K562 (cell line): ENCODE data around the gene MED13L. TPM values are rescaled to one million over a fixed set of nuclear protein-coding genes. Genes with fewer than 3 reads are reported as not detected.

Source experiments
- ATAC-seq: fragments of 200-7000 bp; cut with Tn5 transposase; 3 replicates; pipeline ENCODE4 v1.9.1; 2020; ENCODE audit warnings: moderate library complexity
- BruUV-seq: library from RNA; stranded (reverse); fragments of 400-500 nt; replicated peaks from 2 replicates; lab custom pipeline; 2021; lab: Mats Ljungman, UMichigan
- CTCF ChIA-PET: fragments of 300-600 bp; formaldehyde crosslinking; extraction: SDS; loops from one replicate; lab custom pipeline; 2021; ENCODE audit warnings: low intra/inter-chr PET ratio; lab: Yijun Ruan, JAX
- POLR2A ChIA-PET: fragments of 300-600, 350-650 bp; sonication (Branson Sonifier 250); formaldehyde crosslinking; extraction: SDS; loops from one replicate; lab custom pipeline; 2021; ENCODE audit warnings: antibody characterized with exemption, inconsistent platforms; lab: Yijun Ruan, JAX
- DNase-seq, 4 experiments: peaks; one replicate each; pipeline versions ENCODE4 v3.0.0 to v3.0.0-alpha.2; 2011 to 2018; ENCODE audit warnings: low spot score in 3 of 4, mixed read lengths in 3 of 4; ENCODE audit errors: extremely low read depth in 1 of 4
- FAIRE-seq: peaks from 2 replicates; lab custom pipeline; 2011; peaks lifted over from hg19 to GRCh38; lab: Jason Lieb, UNC
- H2AFZ ChIP-seq: 2 replicates; pipeline ENCODE4 v1.6.0; 2011; ENCODE audit warnings: low read depth, low read length, control low read depth, inconsistent platforms
- H3K27ac ChIP-seq: fragments of 200-600 bp; 3 replicates; pipeline ENCODE4 v1.8.0; 2011; ENCODE audit warnings: low read depth, mild to moderate bottlenecking, control low read depth, inconsistent platforms, low read length, moderate library complexity, mixed read lengths; ENCODE audit errors: extremely low read depth
- H3K27me3 ChIP-seq, 2 experiments: fragments of 300-600 bp in 1 of 2; 2 replicates in 1 of 2; 3 replicates in 1 of 2; pipeline versions ENCODE4 v1.6.0 to v1.8.0; 2011; ENCODE audit warnings: inconsistent platforms in 2 of 2, low read length in 2 of 2, mild to moderate bottlenecking in 1 of 2, mixed read lengths in 1 of 2, moderate library complexity in 1 of 2; ENCODE audit not compliant: control insufficient read depth in 2 of 2, insufficient read depth in 2 of 2
- H3K36me3 ChIP-seq: fragments of 300-600 bp; 3 replicates; pipeline ENCODE4 v1.8.0; 2011; ENCODE audit warnings: mild to moderate bottlenecking, low read length, inconsistent platforms; ENCODE audit not compliant: control insufficient read depth, insufficient read depth
- H3K4me1 ChIP-seq, 2 experiments: fragments of 200-600 bp in 1 of 2; replicated peaks in 1 of 2; 2 replicates in 1 of 2; 3 replicates in 1 of 2; pipeline versions ENCODE4 v1.5.1 to v1.8.0; 2011; ENCODE audit warnings: inconsistent platforms in 2 of 2, low read length in 2 of 2, mild to moderate bottlenecking in 1 of 2, mixed read lengths in 1 of 2, moderate library complexity in 1 of 2; ENCODE audit not compliant: control insufficient read depth in 2 of 2, insufficient read depth in 2 of 2
- H3K4me2 ChIP-seq: 2 replicates; pipeline ENCODE4 v1.6.1; 2011; ENCODE audit warnings: low read length, control low read depth, inconsistent platforms, mixed read lengths; ENCODE audit not compliant: insufficient read depth
- H3K4me3 ChIP-seq: fragments of 200-600 bp; sonication (generic), shearing (Covaris generic); 2 replicates; pipeline ENCODE4 v1.5.1; 2016; ENCODE audit warnings: control low read depth, inconsistent platforms
- H3K79me2 ChIP-seq: fragments of 200-600 bp; 3 replicates; pipeline ENCODE4 v1.8.0; 2011; ENCODE audit warnings: low read length, inconsistent platforms; ENCODE audit not compliant: control insufficient read depth, insufficient read depth
- H3K9ac ChIP-seq, 2 experiments: 2 replicates each; pipeline versions ENCODE4 v1.6.0 to v1.6.1; 2011; ENCODE audit warnings: low read depth in 2 of 2, low read length in 2 of 2, control low read depth in 1 of 2, inconsistent platforms in 1 of 2, mild to moderate bottlenecking in 1 of 2, mixed read lengths in 1 of 2; ENCODE audit not compliant: insufficient read depth in 1 of 2
- H3K9me1 ChIP-seq: one replicate; pipeline ENCODE4 v1.6.0; 2011; ENCODE audit warnings: inconsistent platforms, mild to moderate bottlenecking, low read length, moderate library complexity; ENCODE audit not compliant: control insufficient read depth, insufficient read depth
- H3K9me3 ChIP-seq: replicated peaks from 2 replicates; pipeline ENCODE4 v1.5.1; 2011; ENCODE audit warnings: low read depth, low read length, inconsistent platforms; ENCODE audit not compliant: control insufficient read depth, insufficient read depth
- H4K20me1 ChIP-seq: replicated peaks from 2 replicates; pipeline ENCODE4 v1.6.1; 2011; ENCODE audit warnings: low read length, inconsistent platforms, mixed read lengths; ENCODE audit not compliant: control insufficient read depth, insufficient read depth
- E2F8 ChIP-seq: fragments of 450-650 bp; IDR thresholded peaks from 2 replicates; pipeline ENCODE4 v1.7.1; 2018; ENCODE audit warnings: mild to moderate bottlenecking, low read depth; ENCODE audit not compliant: partially characterized antibody
- FOSL1 ChIP-seq: fragments of 200-800 bp; sonication (Bioruptor generic); conservative IDR thresholded peaks from 2 replicates; pipeline ENCODE4 v1.6.1; 2016; ENCODE audit warnings: missing genetic modification characterization, missing compliant biosample characterization
- HLTF ChIP-seq: fragments of 450-650 bp; IDR thresholded peaks from 2 replicates; pipeline ENCODE4 v1.6.1; 2016
- NR4A1 ChIP-seq, 2 experiments: fragments of 250-450 bp in 1 of 2; fragments of 450-650 bp in 1 of 2; sonication (Bioruptor Pico) in 1 of 2; IDR thresholded peaks; 2 replicates each; pipeline versions ENCODE4 v1.4.0 to v1.6.1; 2016 to 2020; ENCODE audit warnings: mild to moderate bottlenecking in 2 of 2, missing compliant biosample characterization in 1 of 2, missing genetic modification characterization in 1 of 2, moderate library complexity in 1 of 2
- RBM15 ChIP-seq: fragments of 200-400 bp; formaldehyde crosslinking; IDR thresholded peaks from 2 replicates; pipeline ENCODE4 v1.6.1; 2018; ENCODE audit warnings: mild to moderate bottlenecking, low read length, moderate library complexity; ENCODE audit not compliant: insufficient read depth
- SMAD1 ChIP-seq: fragments of 150-350 bp; IDR thresholded peaks from 2 replicates; pipeline ENCODE4 v1.6.1; 2014; ENCODE audit warnings: low read length, low read depth; ENCODE audit not compliant: partially characterized antibody
- SMARCA5 ChIP-seq: fragments of 450-650 bp; IDR thresholded peaks from 2 replicates; pipeline ENCODE4 v1.6.1; 2016
- THRAP3 ChIP-seq: fragments of 450-650 bp; IDR thresholded peaks from 2 replicates; pipeline ENCODE4 v1.6.1; 2016; ENCODE audit warnings: mild to moderate bottlenecking, inconsistent platforms, borderline replicate concordance
- ZNF197 ChIP-seq: fragments of 200-800 bp; sonication (Bioruptor generic); IDR thresholded peaks from 2 replicates; pipeline ENCODE4 v1.6.1; 2016; ENCODE audit warnings: low read depth, missing genetic modification characterization, missing compliant biosample characterization
- ZNF77 ChIP-seq: fragments of 250-450 bp; sonication (Bioruptor Pico); IDR thresholded peaks from 2 replicates; pipeline ENCODE4 v1.5.0; 2020
- WGBS: fragments of 100-300 bp; shearing (Covaris generic); methylation state at CpG from one replicate; pipeline ENCODE4 v1.1.6; 2016; ENCODE audit warnings: low coverage, mixed read lengths; ENCODE audit not compliant: insufficient coverage; ENCODE audit errors: missing lambda C conversion rate; 5-methylcytosine and 5-hydroxymethylcytosine counted together
- in situ Hi-C: fragments of 300-500 bp; cut with MboI; formaldehyde crosslinking; loops from 4 replicates; pipeline ENCODE4 v1.15.0; 2018; ENCODE audit warnings: inconsistent platforms, mixed read lengths
- intact Hi-C: fragments of 100-400 bp; cut with micrococcal nuclease; formaldehyde crosslinking; loops from 2 replicates; pipeline ENCODE4 v1.14.2; 2022
- polyA plus RNA-seq, 8 experiments: library from polyadenylated mRNA; depleted of rRNA in 4 of 8; stranded (reverse) in 5 of 8; unstranded in 3 of 8; fragments of >200 nt; fragmentation: Nextera tagmentation in 2 of 8; fragmentation: Illumina TruSeq in 1 of 8; extraction: Ambion mirVana in 2 of 8; extraction: Trizol in 1 of 8; gene quantifications; 2 replicates each; pipeline versions ENCODE4 v1.2.1 to v1.2.3, GENCODE V29; 2011 to 2014; ENCODE audit warnings: inconsistent platforms in 1 of 8, missing spikeins in 1 of 8
- total RNA-seq, 7 experiments: library from RNA; depleted of rRNA in 6 of 7; stranded (reverse); fragments of >200 nt in 6 of 7; fragmentation: Illumina TruSeq in 2 of 7; extraction: Trizol in 2 of 7; gene quantifications; 2 replicates each; pipeline versions ENCODE4 v1.2.1 to v1.2.3, GENCODE V29; 2011 to 2021; ENCODE audit warnings: low replicate concordance in 1 of 7
- TF ChIP-seq, protein P1 (sequence below), 2 experiments: fragments of 450-650 bp in 1 of 2; sonication (generic) in 1 of 2; formaldehyde crosslinking in 1 of 2; IDR thresholded peaks; 2 replicates each; pipeline versions ENCODE4 v1.7.1 to v1.9.0; 2016 to 2022; ENCODE audit warnings: inconsistent platforms in 1 of 2, mild to moderate bottlenecking in 1 of 2, missing genetic modification reagents in 1 of 2

The MED13L gene
- total and polyA plus RNA-seq, 9 of the 15 experiments (the other 6 are each of a cell fraction or from before 2014, with no cell fraction given) = 13.4 to 90.3 (median 36.9) TPM

DNA sequence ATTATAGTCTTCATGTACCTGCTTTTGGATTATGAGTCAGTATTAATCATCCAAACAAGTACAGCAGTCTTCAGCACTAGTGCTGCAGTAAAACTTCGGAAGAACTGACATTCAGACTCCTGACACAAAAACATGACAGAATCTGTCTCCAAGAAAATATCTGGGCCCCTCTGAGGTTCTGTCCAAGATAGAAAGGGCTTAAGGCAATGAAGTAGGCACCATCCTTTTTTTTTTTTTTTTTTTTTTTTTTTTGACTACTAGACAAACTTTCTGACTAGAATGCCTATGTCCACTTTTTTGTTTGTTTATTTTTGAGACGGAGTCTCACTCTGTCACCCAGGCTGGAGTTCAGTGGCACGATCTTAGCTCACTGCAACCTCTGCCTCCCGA, 112.5 kb downstream of the MED13L start:
- no peak for FAIRE-seq
- peak overlapping the region; percentile 62 for H3K4me2 ChIP-seq
- 25% methylated on average over 4 of the region's 4 CpGs for WGBS
- in situ Hi-C loops = no loop called here
- ChIA-PET POLR2A (interaction anchor here (1.2 to 3.0 kb wide), 5 partner anchors 11 to 111 kb away, joined by 3 to 15 read pairs (median 4); no protein-coding TSS in a partner anchor), CTCF (no interaction called here)
- no peak overlapping the region for H3K4me3 ChIP-seq
- H4K20me1 ChIP-seq = peaks cover 9% of the 10 kb centered on the region; the same call in 1 of the 2 replicates
- peak overlapping the region; percentile 60 for H3K27ac ChIP-seq
- peaks cover 100% of the 10 kb centered on the region for H3K79me2 ChIP-seq
- H3K9me1 ChIP-seq = no peaks in the 10 kb centered on the region
- no TSS peak for BruUV-seq
- H3K27me3 ChIP-seq = no peaks in the 10 kb centered on the region
- intact Hi-C loops = no loop called here
- H3K36me3 ChIP-seq = no peaks in the 10 kb centered on the region
- H3K9ac ChIP-seq = peak overlapping the region in 1 of 2 experiments; percentile 37; a peak in 1 of 4 replicates
- H3K9me3 ChIP-seq = no peaks in the 10 kb centered on the region
- no peak overlapping the region for H2AFZ ChIP-seq
- peaks cover 15 to 44% of the 10 kb centered on the region in 2 experiments for H3K4me1 ChIP-seq
- no peak for DNase-seq
- peak; percentile 42 for ATAC-seq
- TF ChIP-seq ZNF77 (CRISPR knock-in tag) (no peak), E2F8 (no peak), HLTF (no peak), SMARCA5 (no peak), ZNF197 (CRISPR knock-in tag) (no peak), THRAP3 (no peak), RBM15 (no peak), NR4A1 (CRISPR knock-in tag; IDR thresholded peaks at IDR 0.05) (no peak), NR4A1 (tag; IDR thresholded peaks at IDR 0.05) (no peak), SMAD1 (no peak), FOSL1 (peak; percentile 78)
- TF ChIP-seq, protein P1, sequence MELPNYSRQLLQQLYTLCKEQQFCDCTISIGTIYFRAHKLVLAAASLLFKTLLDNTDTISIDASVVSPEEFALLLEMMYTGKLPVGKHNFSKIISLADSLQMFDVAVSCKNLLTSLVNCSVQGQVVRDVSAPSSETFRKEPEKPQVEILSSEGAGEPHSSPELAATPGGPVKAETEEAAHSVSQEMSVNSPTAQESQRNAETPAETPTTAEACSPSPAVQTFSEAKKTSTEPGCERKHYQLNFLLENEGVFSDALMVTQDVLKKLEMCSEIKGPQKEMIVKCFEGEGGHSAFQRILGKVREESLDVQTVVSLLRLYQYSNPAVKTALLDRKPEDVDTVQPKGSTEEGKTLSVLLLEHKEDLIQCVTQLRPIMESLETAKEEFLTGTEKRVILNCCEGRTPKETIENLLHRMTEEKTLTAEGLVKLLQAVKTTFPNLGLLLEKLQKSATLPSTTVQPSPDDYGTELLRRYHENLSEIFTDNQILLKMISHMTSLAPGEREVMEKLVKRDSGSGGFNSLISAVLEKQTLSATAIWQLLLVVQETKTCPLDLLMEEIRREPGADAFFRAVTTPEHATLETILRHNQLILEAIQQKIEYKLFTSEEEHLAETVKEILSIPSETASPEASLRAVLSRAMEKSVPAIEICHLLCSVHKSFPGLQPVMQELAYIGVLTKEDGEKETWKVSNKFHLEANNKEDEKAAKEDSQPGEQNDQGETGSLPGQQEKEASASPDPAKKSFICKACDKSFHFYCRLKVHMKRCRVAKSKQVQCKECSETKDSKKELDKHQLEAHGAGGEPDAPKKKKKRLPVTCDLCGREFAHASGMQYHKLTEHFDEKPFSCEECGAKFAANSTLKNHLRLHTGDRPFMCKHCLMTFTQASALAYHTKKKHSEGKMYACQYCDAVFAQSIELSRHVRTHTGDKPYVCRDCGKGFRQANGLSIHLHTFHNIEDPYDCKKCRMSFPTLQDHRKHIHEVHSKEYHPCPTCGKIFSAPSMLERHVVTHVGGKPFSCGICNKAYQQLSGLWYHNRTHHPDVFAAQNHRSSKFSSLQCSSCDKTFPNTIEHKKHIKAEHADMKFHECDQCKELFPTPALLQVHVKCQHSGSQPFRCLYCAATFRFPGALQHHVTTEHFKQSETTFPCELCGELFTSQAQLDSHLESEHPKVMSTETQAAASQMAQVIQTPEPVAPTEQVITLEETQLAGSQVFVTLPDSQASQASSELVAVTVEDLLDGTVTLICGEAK (IDR thresholded peaks at IDR 0.05) = peak; percentile 70
- TF ChIP-seq, protein P1 (CRISPR knock-in tag; IDR thresholded peaks at IDR 0.05) = no peak; the same call in 1 of the 2 replicates
